Immature natural killer cell (primary cell): Measurements from ENCODE around the gene MMEL1. TPM values are rescaled to one million over a fixed set of nuclear protein-coding genes. Genes with fewer than 3 reads are reported as not detected.
"Not testable (repeated sequence)": the region's sequence is repeated elsewhere in the genome, so short reads cannot be mapped to it uniquely, and the experiment has no call there.

Experiments used
- DNase-seq, 3 donors: peaks; one replicate each; pipeline ENCODE4 v3.0.0; 2022; ENCODE audit warnings: mixed read lengths in 1 of 3
- H3K27ac Mint-ChIP-seq, 6 donors: one replicate each; pipeline ENCODE4 v1.8.0; 2020; ENCODE audit warnings: mixed read lengths in 6 of 6, mild to moderate bottlenecking in 5 of 6, inconsistent platforms in 4 of 6, moderate library complexity in 3 of 6
- H3K27me3 Mint-ChIP-seq, 3 donors: one replicate each; pipeline ENCODE4 v1.8.0; 2020 to 2021; ENCODE audit warnings: low read depth in 3 of 3, mild to moderate bottlenecking in 3 of 3, mixed read lengths in 3 of 3, moderate library complexity in 3 of 3, inconsistent platforms in 1 of 3
- H3K36me3 Mint-ChIP-seq, 3 donors: one replicate each; pipeline ENCODE4 v1.8.0; 2020; ENCODE audit warnings: mixed read lengths in 3 of 3, inconsistent platforms in 2 of 3, mild to moderate bottlenecking in 2 of 3
- H3K4me1 Mint-ChIP-seq, 2 donors: one replicate each; pipeline ENCODE4 v1.8.0; 2020; ENCODE audit warnings: inconsistent platforms in 2 of 2, mild to moderate bottlenecking in 2 of 2, mixed read lengths in 2 of 2, moderate library complexity in 1 of 2
- H3K4me3 Mint-ChIP-seq, 5 donors: one replicate each; pipeline ENCODE4 v1.8.0; 2020; ENCODE audit warnings: mild to moderate bottlenecking in 5 of 5, mixed read lengths in 5 of 5, inconsistent platforms in 3 of 5, moderate library complexity in 3 of 5
- H3K9me3 Mint-ChIP-seq, 6 donors: one replicate each; pipeline ENCODE4 v1.8.0; 2020; ENCODE audit warnings: mild to moderate bottlenecking in 6 of 6, mixed read lengths in 6 of 6, inconsistent platforms in 4 of 6, moderate library complexity in 3 of 6
- polyA plus RNA-seq, 3 donors: library from polyadenylated mRNA; unstranded; fragments of 300-500 nt; fragmentation: Illumina TruSeq; gene quantifications; one replicate each; pipeline ENCODE4 v1.2.3, GENCODE V29; 2021

MMEL1 gene
- polyA plus RNA-seq, result 1 to 10 TPM in 2 of 3 donors, under 1 TPM in 1; 0.93 to 5.1 (median 2.3) TPM

GRCh38 chr1:2632561-2633361 is at the start of gene MMEL1:
TSS of gene MMEL1 (minus strand) at chr1:2633016. CDS start at chr1:2629484, 3,532 bp downstream.
- H3K4me3 Mint-ChIP-seq, result no peak within 1 kb of the TSS

GRCh38 chr1:2676726-2677125 is 43.9 kb upstream of the MMEL1 start:
- not testable (repeated sequence) for H3K36me3 Mint-ChIP-seq, H3K4me1 Mint-ChIP-seq, DNase-seq, H3K4me3 Mint-ChIP-seq, H3K27me3 Mint-ChIP-seq, H3K27ac Mint-ChIP-seq, H3K9me3 Mint-ChIP-seq

More at GRCh38 chr1:2632561-2633361, at the start of gene MMEL1:
- H3K27ac Mint-ChIP-seq, result no peak within 1 kb of the TSS
- H3K9me3 Mint-ChIP-seq, result peaks cover 0 to 5% (median 0%) of the 10 kb centered on the region in 6 donors
- peaks cover 0 to 5% of the 10 kb centered on the region in 2 donors for H3K4me1 Mint-ChIP-seq
- no peaks in the 10 kb centered on the region for H3K36me3 Mint-ChIP-seq
- no peak for DNase-seq
- H3K27me3 Mint-ChIP-seq, result peaks cover 9 to 11% (median 10%) of the 10 kb centered on the region in 3 donors

GRCh38 chr1:2671656-2672055 is 38.8 kb upstream of the MMEL1 start:
- H3K36me3 Mint-ChIP-seq, H3K9me3 Mint-ChIP-seq, H3K4me3 Mint-ChIP-seq, DNase-seq, H3K27ac Mint-ChIP-seq, H3K27me3 Mint-ChIP-seq, H3K4me1 Mint-ChIP-seq: not testable (repeated sequence)

GRCh38 chr1:2659806-2660205 is 27.0 kb upstream of the MMEL1 start:
- not testable (repeated sequence) for H3K36me3 Mint-ChIP-seq, H3K27me3 Mint-ChIP-seq, H3K4me1 Mint-ChIP-seq, DNase-seq, H3K4me3 Mint-ChIP-seq, H3K9me3 Mint-ChIP-seq, H3K27ac Mint-ChIP-seq

- not testable (repeated sequence) for DNase-seq, H3K9me3 Mint-ChIP-seq, H3K4me1 Mint-ChIP-seq, H3K36me3 Mint-ChIP-seq, H3K27ac Mint-ChIP-seq, H3K4me3 Mint-ChIP-seq
- H3K27me3 Mint-ChIP-seq, result peaks cover 11 to 25% (median 18%) of the 10 kb centered on the region in 3 donors
These were observed 25.1 kb upstream of the MMEL1 start for GRCh38 chr1:2657909-2658308.

- H3K4me1 Mint-ChIP-seq, H3K9me3 Mint-ChIP-seq, H3K36me3 Mint-ChIP-seq, H3K27ac Mint-ChIP-seq, H3K4me3 Mint-ChIP-seq, DNase-seq: not testable (repeated sequence)
- H3K27me3 Mint-ChIP-seq, result peaks cover 14 to 33% (median 22%) of the 10 kb centered on the region in 3 donors
These were observed 24.3 kb upstream of the MMEL1 start for GRCh38 chr1:2657124-2657523.

- not testable (repeated sequence) for H3K27ac Mint-ChIP-seq, H3K4me3 Mint-ChIP-seq
These were observed 23.0 kb upstream of the MMEL1 start for GRCh38 chr1:2655598-2656434.

GRCh38 chr1:2654443-2654948 is 21.7 kb upstream of the MMEL1 start:
- not testable (repeated sequence) for H3K27ac Mint-ChIP-seq, H3K4me1 Mint-ChIP-seq, H3K4me3 Mint-ChIP-seq, DNase-seq, H3K36me3 Mint-ChIP-seq, H3K9me3 Mint-ChIP-seq
- H3K27me3 Mint-ChIP-seq, result peaks cover 18 to 37% (median 22%) of the 10 kb centered on the region in 3 donors

More at GRCh38 chr1:2655598-2656434, 23.0 kb upstream of the MMEL1 start:
- peaks cover 18 to 37% (median 22%) of the 10 kb centered on the region in 3 donors for H3K27me3 Mint-ChIP-seq
- H3K4me1 Mint-ChIP-seq, H3K9me3 Mint-ChIP-seq, DNase-seq, H3K36me3 Mint-ChIP-seq: not testable (repeated sequence)

- DNase-seq, result peak in 1 of 3 donors; percentile 14
- H3K36me3 Mint-ChIP-seq, H3K4me1 Mint-ChIP-seq, H3K27ac Mint-ChIP-seq, H3K4me3 Mint-ChIP-seq, H3K9me3 Mint-ChIP-seq: not testable (repeated sequence)
- peaks cover 18 to 40% (median 22%) of the 10 kb centered on the region in 3 donors for H3K27me3 Mint-ChIP-seq
These were observed 21.1 kb upstream of the MMEL1 start for GRCh38 chr1:2653741-2654442.

GRCh38 chr1:2652926-2653571 is 20.2 kb upstream of the MMEL1 start:
- H3K4me1 Mint-ChIP-seq, H3K4me3 Mint-ChIP-seq, H3K27ac Mint-ChIP-seq, DNase-seq, H3K9me3 Mint-ChIP-seq, H3K36me3 Mint-ChIP-seq: not testable (repeated sequence)
- H3K27me3 Mint-ChIP-seq, result peaks cover 18 to 41% (median 22%) of the 10 kb centered on the region in 3 donors

GRCh38 chr1:2652152-2652925 is 19.5 kb upstream of the MMEL1 start:
- peak overlapping the region in 1 of 6 donors; percentile 37 for H3K27ac Mint-ChIP-seq
- not testable (repeated sequence) for DNase-seq, H3K4me1 Mint-ChIP-seq, H3K36me3 Mint-ChIP-seq, H3K4me3 Mint-ChIP-seq, H3K9me3 Mint-ChIP-seq
- H3K27me3 Mint-ChIP-seq, result peaks cover 19 to 41% (median 22%) of the 10 kb centered on the region in 3 donors

GRCh38 chr1:2650967-2651645 is 18.3 kb upstream of the MMEL1 start:
- Mint-ChIP-seq H3K4me1 (no peaks in the 10 kb centered on the region), H3K27ac (no peak overlapping the region), H3K36me3 (peaks cover 7 to 12% (median 9%) of the 10 kb centered on the region in 3 donors), H3K27me3 (peaks cover 19 to 41% (median 22%) of the 10 kb centered on the region in 3 donors), H3K4me3 (no peak overlapping the region), H3K9me3 (peaks cover 9 to 16% (median 12%) of the 10 kb centered on the region in 6 donors)
- DNase-seq, result no peak
